CD4-positive, alpha-beta T cell (primary cell): Measurements from ENCODE around the gene NECAB3. TPM values are rescaled to one million over a fixed set of nuclear protein-coding genes. Genes with fewer than 3 reads are reported as not detected.

Source experiments
- ATAC-seq: fragments of 200-7000 bp; cut with Tn5 transposase; one replicate; pipeline ENCODE4 v1.10.0; 2022; ENCODE audit warnings: mild to moderate bottlenecking; ENCODE audit not compliant: poor library complexity
- CTCF ChIA-PET: fragments of 350-600 bp; sonication (Branson Sonifier 250); formaldehyde crosslinking; loops from one replicate; lab custom pipeline; 2021; ENCODE audit warnings: antibody characterized with exemption, inconsistent platforms; lab: Charles Lee
- POLR2A ChIA-PET: fragments of 350-600 bp; sonication (Branson Sonifier 250); formaldehyde crosslinking; loops from one replicate; lab custom pipeline; 2021; ENCODE audit warnings: antibody characterized with exemption, inconsistent platforms; lab: Charles Lee
- DNase-seq, 14 experiments: peaks; one replicate each; pipeline ENCODE4 v3.0.0-alpha.2; 2013 to 2020; ENCODE audit warnings: mixed read lengths in 2 of 14
- H3K27ac ChIP-seq, 2 donors: one replicate each; pipeline versions ENCODE4 v1.5.1 to v1.7.0; 2013; ENCODE audit warnings: low read length in 2 of 2, low read depth in 1 of 2, mild to moderate bottlenecking in 1 of 2
- H3K27me3 ChIP-seq, 2 experiments: 1 replicate in 1 of 2; 2 replicates in 1 of 2; pipeline versions ENCODE4 v1.6.1 to v1.7.0; 2013; ENCODE audit warnings: low read length in 2 of 2, control low read depth in 1 of 2, mild to moderate bottlenecking in 1 of 2, moderate library complexity in 1 of 2; ENCODE audit not compliant: insufficient read depth in 2 of 2, control insufficient read depth in 1 of 2
- H3K36me3 ChIP-seq: one replicate; pipeline ENCODE4 v1.6.1; 2013; ENCODE audit warnings: low read length, control low read depth; ENCODE audit not compliant: insufficient read depth
- H3K4me1 ChIP-seq: one replicate; pipeline ENCODE4 v1.6.1; 2013; ENCODE audit warnings: low read length, control low read depth; ENCODE audit not compliant: insufficient read depth
- H3K4me3 ChIP-seq: one replicate; pipeline ENCODE4 v1.5.1; 2013; ENCODE audit warnings: mild to moderate bottlenecking, low read length, moderate library complexity
- H3K9me3 ChIP-seq, 2 experiments: 1 replicate in 1 of 2; 2 replicates in 1 of 2; pipeline versions ENCODE4 v1.6.1 to v1.7.0; 2013; ENCODE audit warnings: low read length in 2 of 2, mild to moderate bottlenecking in 2 of 2, control low read depth in 1 of 2, moderate library complexity in 1 of 2; ENCODE audit not compliant: control insufficient read depth in 1 of 2, insufficient read depth in 1 of 2
- H3K27ac Mint-ChIP-seq: one replicate; pipeline ENCODE4 v1.8.0; 2020; ENCODE audit warnings: mixed read lengths
- H3K27me3 Mint-ChIP-seq: one replicate; pipeline ENCODE4 v1.8.0; 2021; ENCODE audit warnings: mixed read lengths
- H3K36me3 Mint-ChIP-seq: one replicate; pipeline ENCODE4 v1.8.0; 2021; ENCODE audit warnings: low read depth, mixed read lengths
- H3K4me1 Mint-ChIP-seq: one replicate; pipeline ENCODE4 v1.8.0; 2021; ENCODE audit warnings: low read depth, mixed read lengths
- H3K4me3 Mint-ChIP-seq: one replicate; pipeline ENCODE4 v1.8.0; 2020; ENCODE audit warnings: mild to moderate bottlenecking, mixed read lengths
- H3K9me3 Mint-ChIP-seq: one replicate; pipeline ENCODE4 v1.8.0; 2020; ENCODE audit warnings: mixed read lengths
- CTCF ChIP-seq: fragments of 200-600 bp; IDR thresholded peaks from one replicate; pipeline ENCODE4 v1.8.0; 2022; ENCODE audit warnings: antibody characterized with exemption, mild to moderate bottlenecking
- intact Hi-C, 2 experiments: fragments of 100-400 bp; cut with DNase I in 1 of 2; cut with micrococcal nuclease in 1 of 2; formaldehyde crosslinking; loops; one replicate each; pipeline versions ENCODE4 v1.15.1 to v1.9.0; 2023 to 2025; cut with DNase I, micrococcal nuclease
- total RNA-seq, 174 experiments: library from RNA in 2 of 174; stranded (reverse) in 2 of 174; gene quantifications; one replicate each; pipeline ENCODE4 v1.2.3 and lab custom pipeline; 2021 to 2026

The NECAB3 gene
- total RNA-seq, 2 experiments from 2014 or later: 8.7 to 9.2 TPM

DNA sequence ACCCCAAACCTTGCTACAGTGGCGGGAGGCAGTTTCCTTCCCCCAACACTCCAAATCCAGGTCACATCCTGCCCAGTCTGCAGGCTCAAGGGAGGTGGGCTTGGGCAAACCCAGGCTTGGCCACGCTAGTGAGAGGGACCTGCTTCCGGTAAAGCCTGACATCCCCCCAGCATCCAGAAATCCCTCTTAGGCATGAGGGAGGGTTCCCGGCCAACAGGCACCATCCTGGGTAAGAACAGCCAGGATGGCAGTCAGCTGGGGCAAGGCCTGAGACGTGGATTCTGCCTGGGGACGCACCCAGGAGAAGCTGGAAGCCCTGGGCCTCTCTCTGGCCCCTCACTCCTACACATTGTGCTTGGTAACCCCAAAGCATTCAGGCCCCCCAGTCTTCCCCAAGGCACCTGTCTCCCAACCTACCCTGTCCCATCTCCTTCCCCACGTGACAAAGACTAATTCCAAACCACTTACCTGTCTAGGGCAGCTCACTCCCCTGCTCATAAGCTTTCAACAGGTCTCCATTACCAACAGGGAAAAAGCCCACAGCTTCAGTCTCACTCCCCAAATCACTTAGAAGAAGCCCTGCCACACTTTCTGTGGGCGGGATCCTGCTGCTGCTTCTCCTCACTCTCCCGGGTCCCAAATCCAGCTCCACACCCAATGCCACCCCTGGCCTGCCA lies 10.0 kb downstream of the NECAB3 start:
- peak overlapping the region; percentile 86 for H3K4me3 Mint-ChIP-seq
- H3K4me1 Mint-ChIP-seq: peaks cover 35% of the 10 kb centered on the region
- H3K4me1 ChIP-seq: peaks cover 52% of the 10 kb centered on the region
- ATAC-seq (no peak), DNase-seq (peak in 1 of 14 experiments; percentile 29)
- no peaks in the 10 kb centered on the region for H3K9me3 ChIP-seq
- H3K36me3 ChIP-seq: no peaks in the 10 kb centered on the region
- ChIA-PET POLR2A (interaction anchor here (0.9 to 3.3 kb wide), 13 partner anchors 8 to 448 kb away, joined by 3 to 28 read pairs (median 6); partner anchors contain the start of genes CBFA2T2, EIF2S2, PXMP4 and RALY), CTCF (interaction anchor here (1.3 to 1.8 kb wide), 2 partner anchors 21 to 68 kb away, joined by 3 to 6 read pairs; no protein-coding TSS in a partner anchor)
- no peaks in the 10 kb centered on the region for H3K27me3 ChIP-seq
- H3K27me3 Mint-ChIP-seq: no peaks in the 10 kb centered on the region
- intact Hi-C loops: loop anchor here (5.0 to 10.0 kb wide), 6 partner anchors 71 to 1709 kb away; partner anchors contain the start of genes CDK5RAP1 (in 1 of the 2), DYNLRB1 (in 1 of the 2), PDRG1 (in 1 of the 2) and SNTA1 (in 1 of the 2)
- peak overlapping the region; percentile 83 to 88 for H3K27ac ChIP-seq
- no peaks in the 10 kb centered on the region for H3K9me3 Mint-ChIP-seq
- no peak for TF ChIP-seq CTCF
- H3K27ac Mint-ChIP-seq: peak overlapping the region; percentile 83
- no peaks in the 10 kb centered on the region for H3K36me3 Mint-ChIP-seq
- H3K4me3 ChIP-seq: peak overlapping the region; percentile 91

DNA sequence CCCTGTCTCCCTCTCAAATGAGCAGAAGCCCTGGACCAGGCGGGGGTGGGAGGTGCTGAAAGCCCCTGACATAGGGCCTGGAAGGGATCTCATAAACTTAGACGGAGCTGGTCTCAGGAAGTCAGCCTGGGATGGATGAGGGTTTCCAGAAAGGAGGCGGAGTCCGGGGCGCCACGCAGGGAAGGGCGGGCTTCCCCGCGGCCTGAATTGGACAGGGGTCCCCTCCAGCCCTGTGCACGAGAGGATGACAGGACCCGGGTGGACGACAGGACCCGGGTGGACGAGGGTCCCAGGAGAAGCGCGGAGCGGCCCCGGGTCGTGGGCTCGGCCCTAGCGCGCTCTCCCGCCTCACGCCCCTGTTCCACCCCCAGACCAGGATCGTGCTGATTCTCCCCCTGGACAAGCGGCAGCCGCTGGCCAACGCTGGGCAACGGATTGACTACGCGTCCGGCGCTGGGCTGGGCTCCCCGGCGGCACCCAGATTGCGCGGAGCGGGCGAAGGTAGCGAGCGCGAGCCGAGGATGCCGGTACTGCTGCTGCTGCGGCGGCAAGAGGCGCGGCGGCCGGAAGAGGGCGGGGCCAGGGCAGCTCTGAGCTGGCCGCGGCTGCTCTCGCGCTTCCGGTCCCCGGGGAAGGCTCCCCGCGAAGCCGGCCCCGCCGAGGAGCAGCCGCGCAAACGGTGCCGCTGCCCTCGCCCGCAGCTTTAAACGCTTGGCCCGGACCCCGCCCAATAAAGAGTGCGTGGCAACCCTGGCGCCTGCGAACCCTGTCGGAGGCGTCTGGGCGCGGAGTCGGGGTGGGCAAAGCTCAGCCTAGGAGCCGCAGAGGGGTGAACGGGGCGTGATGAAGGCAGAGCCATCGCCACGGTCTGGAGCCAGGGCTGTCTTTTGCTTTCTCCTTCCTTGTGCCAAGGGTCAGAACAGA lies 10.8 kb downstream of the NECAB3 start:
- DNase-seq (peak; percentile 66 to 93 (median 83)), ATAC-seq (peak; percentile 70)
- H3K27me3 Mint-ChIP-seq: no peaks in the 10 kb centered on the region
- Histone ChIP-seq H3K4me3 (peak overlapping the region; percentile 91), H3K27ac (peak overlapping the region; percentile 88 to 92), H3K9me3 (no peaks in the 10 kb centered on the region), H3K36me3 (no peaks in the 10 kb centered on the region), H3K4me1 (peaks cover 49% of the 10 kb centered on the region), H3K27me3 (no peaks in the 10 kb centered on the region)
- peak overlapping the region; percentile 88 for H3K4me3 Mint-ChIP-seq
- H3K27ac Mint-ChIP-seq: peak overlapping the region; percentile 83
- ChIA-PET CTCF (interaction anchor here (0.8 to 1.8 kb wide), 4 partner anchors 22 to 69 kb away, joined by 3 to 6 read pairs (median 4); no protein-coding TSS in a partner anchor), POLR2A (interaction anchor here (0.7 to 3.3 kb wide), 17 partner anchors 10 to 449 kb away, joined by 3 to 28 read pairs (median 5); partner anchors contain the start of genes CBFA2T2, EIF2S2, PXMP4 and RALY)
- intact Hi-C loops: loop anchor here (5.0 to 10.0 kb wide), 6 partner anchors 71 to 1709 kb away; partner anchors contain the start of genes CDK5RAP1 (in 1 of the 2), DYNLRB1 (in 1 of the 2), PDRG1 (in 1 of the 2) and SNTA1 (in 1 of the 2)
- peaks cover 35% of the 10 kb centered on the region for H3K4me1 Mint-ChIP-seq
- H3K9me3 Mint-ChIP-seq: no peaks in the 10 kb centered on the region
- H3K36me3 Mint-ChIP-seq: no peaks in the 10 kb centered on the region
- TF ChIP-seq CTCF: no peak

GRCh38 chr20:33662172-33662571 lies 12.1 kb downstream of the NECAB3 start, which contains the start of gene C20orf144:
Gene C20orf144, plus strand, starts transcription at chr20:33662327. Its CDS starts 19 bp downstream, at chr20:33662346.
- Mint-ChIP-seq H3K4me3 (peak within 1 kb of the TSS; percentile 88), H3K4me1 (peaks cover 35% of the 10 kb centered on the region), H3K36me3 (no peaks in the 10 kb centered on the region), H3K27me3 (no peaks in the 10 kb centered on the region), H3K27ac (peak within 1 kb of the TSS; percentile 83), H3K9me3 (no peaks in the 10 kb centered on the region)
- intact Hi-C loops: loop anchor here (5.0 to 10.0 kb wide), 6 partner anchors 73 to 1707 kb away; partner anchors contain the start of genes CDK5RAP1 (in 1 of the 2), DYNLRB1 (in 1 of the 2), PDRG1 (in 1 of the 2) and SNTA1 (in 1 of the 2)
- peak within 1 kb of the TSS; percentile 88 to 92 for H3K27ac ChIP-seq
- ATAC-seq (no peak), DNase-seq (no peak)
- no peaks in the 10 kb centered on the region for H3K9me3 ChIP-seq
- POLR2A ChIA-PET: interaction anchor here (1.1 to 3.3 kb wide), 4 partner anchors 18 to 220 kb away, joined by 3 to 26 read pairs (median 12); partner anchors contain the start of gene ZNF341
- H3K27me3 ChIP-seq: no peaks in the 10 kb centered on the region
- H3K4me1 ChIP-seq: peaks cover 38% of the 10 kb centered on the region
- TF ChIP-seq CTCF: no peak
- CTCF ChIA-PET: interaction anchor here (1.7 kb wide), 1 partner anchor 70 kb away, joined by 6 read pairs; no protein-coding TSS in a partner anchor
- peak within 1 kb of the TSS; percentile 91 for H3K4me3 ChIP-seq
- no peaks in the 10 kb centered on the region for H3K36me3 ChIP-seq
